WTC11 (cell line): ENCODE measurements around the gene PDHB. TPM values are rescaled to one million over a fixed set of nuclear protein-coding genes. Genes with fewer than 3 reads are reported as not detected.

Source experiments
- ATAC-seq: fragments of 200-7000 bp; cut with Tn5 transposase; 2 replicates; pipeline ENCODE4 v1.10.0; 2021; ENCODE audit warnings: mild to moderate bottlenecking, moderate library complexity
- CTCF ChIA-PET: fragments of 300-600 bp; sonication (Branson Sonifier 250); formaldehyde crosslinking; loops from one replicate; lab custom pipeline; 2021; ENCODE audit warnings: antibody characterized with exemption; lab: Charles Lee
- POLR2A ChIA-PET: fragments of 350-600 bp; sonication (Branson Sonifier 250); formaldehyde crosslinking; loops from one replicate; lab custom pipeline; 2021; ENCODE audit warnings: antibody characterized with exemption; lab: Charles Lee
- DNase-seq: peaks from one replicate; pipeline ENCODE4 v3.0.0; 2021; ENCODE audit warnings: low spot score
- H3K27ac Mint-ChIP-seq: 2 replicates; pipeline ENCODE4 v1.8.0; 2021; ENCODE audit warnings: mixed read lengths
- H3K27me3 Mint-ChIP-seq: 2 replicates; pipeline ENCODE4 v1.8.0; 2021; ENCODE audit warnings: low read depth, mild to moderate bottlenecking, moderate library complexity, mixed read lengths
- H3K36me3 Mint-ChIP-seq: 2 replicates; pipeline ENCODE4 v1.8.0; 2021; ENCODE audit warnings: mixed read lengths
- H3K4me1 Mint-ChIP-seq: 2 replicates; pipeline ENCODE4 v1.8.0; 2022; ENCODE audit warnings: mixed read lengths
- H3K4me3 Mint-ChIP-seq: 2 replicates; pipeline ENCODE4 v1.8.0; 2021; ENCODE audit warnings: mild to moderate bottlenecking, moderate library complexity, mixed read lengths
- H3K9me3 Mint-ChIP-seq: 2 replicates; pipeline ENCODE4 v1.8.0; 2021; ENCODE audit warnings: mixed read lengths
- AR ChIP-seq: fragments of 250-450 bp; sonication (Bioruptor Pico); IDR thresholded peaks from 2 replicates; pipeline ENCODE4 v1.9.0; 2021; ENCODE audit warnings: mild to moderate bottlenecking
- ATF1 ChIP-seq: sonication (generic); formaldehyde crosslinking; IDR thresholded peaks from 2 replicates; pipeline ENCODE4 v1.8.1; 2023; ENCODE audit warnings: mild to moderate bottlenecking, moderate library complexity, missing genetic modification reagents
- ATF3 ChIP-seq: sonication (generic); formaldehyde crosslinking; conservative IDR thresholded peaks from 2 replicates; pipeline ENCODE4 v1.8.1; 2022; ENCODE audit warnings: mild to moderate bottlenecking, missing genetic modification reagents
- CBFB ChIP-seq: sonication (generic); formaldehyde crosslinking; IDR thresholded peaks from 2 replicates; pipeline ENCODE4 v1.8.1; 2022; ENCODE audit warnings: mild to moderate bottlenecking, low read depth, missing genetic modification reagents
- CREB1 ChIP-seq: sonication (generic); formaldehyde crosslinking; IDR thresholded peaks from 2 replicates; pipeline ENCODE4 v1.8.0; 2023; ENCODE audit warnings: mild to moderate bottlenecking, missing genetic modification reagents
- CTCF ChIP-seq: fragments of 200-600 bp; IDR thresholded peaks from 2 replicates; pipeline ENCODE4 v1.8.0; 2022; ENCODE audit warnings: antibody characterized with exemption
- EMX1 ChIP-seq: fragments of 250-450 bp; sonication (Bioruptor Pico); IDR thresholded peaks from 2 replicates; pipeline ENCODE4 v1.8.0; 2021; ENCODE audit warnings: mild to moderate bottlenecking
- ERG ChIP-seq: fragments of 250-450 bp; sonication (Bioruptor Pico); IDR thresholded peaks from 2 replicates; pipeline ENCODE4 v1.8.0; 2021; ENCODE audit warnings: mild to moderate bottlenecking
- IRF2 ChIP-seq: sonication (generic); formaldehyde crosslinking; IDR thresholded peaks from 2 replicates; pipeline ENCODE4 v1.8.0; 2022; ENCODE audit warnings: low read depth, missing genetic modification reagents, borderline replicate concordance
- JUN ChIP-seq: sonication (generic); formaldehyde crosslinking; IDR thresholded peaks from 2 replicates; pipeline ENCODE4 v1.8.0; 2023; ENCODE audit warnings: mild to moderate bottlenecking, missing genetic modification reagents
- NFE2L1 ChIP-seq: sonication (generic); formaldehyde crosslinking; IDR thresholded peaks from 2 replicates; pipeline ENCODE4 v1.8.1; 2023; ENCODE audit warnings: missing genetic modification reagents
- NR3C1 ChIP-seq: sonication (generic); formaldehyde crosslinking; conservative IDR thresholded peaks from 2 replicates; pipeline ENCODE4 v1.8.1; 2023; ENCODE audit warnings: low read depth, mild to moderate bottlenecking, missing genetic modification reagents
- TEAD1 ChIP-seq: sonication (generic); formaldehyde crosslinking; IDR thresholded peaks from 2 replicates; pipeline ENCODE4 v1.8.0; 2022; ENCODE audit warnings: mild to moderate bottlenecking, missing genetic modification reagents
- TEAD4 ChIP-seq: sonication (generic); formaldehyde crosslinking; IDR thresholded peaks from 2 replicates; pipeline ENCODE4 v1.8.0; 2022; ENCODE audit warnings: mild to moderate bottlenecking, missing genetic modification reagents
- ZBTB21 ChIP-seq: sonication (generic); formaldehyde crosslinking; IDR thresholded peaks from 2 replicates; pipeline ENCODE4 v1.8.1; 2023; ENCODE audit warnings: mild to moderate bottlenecking, missing genetic modification reagents, borderline replicate concordance
- ZNF219 ChIP-seq: sonication (generic); formaldehyde crosslinking; IDR thresholded peaks from 2 replicates; pipeline ENCODE4 v1.8.0; 2023; ENCODE audit warnings: missing genetic modification reagents, mild to moderate bottlenecking, borderline replicate concordance
- ZNF317 ChIP-seq: sonication (generic); formaldehyde crosslinking; IDR thresholded peaks from 2 replicates; pipeline ENCODE4 v1.8.1; 2023; ENCODE audit warnings: low read depth, mild to moderate bottlenecking, moderate library complexity, missing genetic modification reagents, borderline replicate concordance
- ZNF416 ChIP-seq: fragments of 250-450 bp; sonication (Bioruptor Pico); IDR thresholded peaks from 2 replicates; pipeline ENCODE4 v1.9.0; 2021; ENCODE audit warnings: mild to moderate bottlenecking, inconsistent platforms
- ZNF671 ChIP-seq: fragments of 250-450 bp; sonication (Bioruptor Pico); IDR thresholded peaks from 2 replicates; pipeline ENCODE4 v1.8.0; 2021; ENCODE audit warnings: mild to moderate bottlenecking
- total RNA-seq: library from RNA; stranded (reverse); gene quantifications from 3 replicates; pipeline ENCODE4 v1.2.3, GENCODE V29; 2021

The PDHB gene
- total RNA-seq, 1 experiment from 2014 or later: 131 TPM

- no peak overlapping the region for H3K4me3 Mint-ChIP-seq
- no peak for DNase-seq
- ChIA-PET POLR2A (no interaction called here), CTCF (interaction anchor here (0.6 to 1.2 kb wide), 2 partner anchors 24 to 165 kb away, joined by 5 read pairs; partner anchors contain the start of gene KCTD6)
- H3K27ac Mint-ChIP-seq: no peak overlapping the region
- no peaks in the 10 kb centered on the region for H3K36me3 Mint-ChIP-seq
- no peaks in the 10 kb centered on the region for H3K27me3 Mint-ChIP-seq
- ATAC-seq: no peak
- H3K4me1 Mint-ChIP-seq: peaks cover 32% of the 10 kb centered on the region
- no peaks in the 10 kb centered on the region for H3K9me3 Mint-ChIP-seq
- TF ChIP-seq IRF2: no peak
- TF ChIP-seq ZNF671: no peak
- TF ChIP-seq ATF3 (CRISPR knock-in tag): no peak
- no peak for TF ChIP-seq ERG (CRISPR knock-in tag)
- no peak for TF ChIP-seq CTCF
- TF ChIP-seq ATF1 (CRISPR knock-in tag): no peak
- no peak for TF ChIP-seq CBFB (CRISPR knock-in tag)
- no peak for TF ChIP-seq ZNF416 (CRISPR knock-in tag)
- TF ChIP-seq ZNF219: no peak
- no peak for TF ChIP-seq JUN (CRISPR knock-in tag)
- TF ChIP-seq ZNF317: no peak
- TF ChIP-seq, all 79 proteins: peak for 0
Measured at GRCh38 chr3:58466899-58467563, 33.4 kb upstream of the PDHB start.

- no peak overlapping the region for H3K27ac Mint-ChIP-seq
- ATAC-seq (no peak), DNase-seq (no peak)
- ChIA-PET CTCF (no interaction called here), POLR2A (interaction anchor here (0.5 kb wide), 1 partner anchor 93 kb away, joined by 4 read pairs; no protein-coding TSS in a partner anchor)
- no peak overlapping the region for H3K4me3 Mint-ChIP-seq
- TF ChIP-seq AR (CRISPR knock-in tag) (no peak), ATF1 (CRISPR knock-in tag) (no peak), NR3C1 (CRISPR knock-in tag) (no peak), JUN (CRISPR knock-in tag) (no peak), CREB1 (CRISPR knock-in tag) (no peak), TEAD4 (CRISPR knock-in tag) (no peak), NFE2L1 (CRISPR knock-in tag) (no peak), TEAD1 (CRISPR knock-in tag) (no peak), EMX1 (CRISPR knock-in tag) (no peak), ZBTB21 (CRISPR knock-in tag) (no peak)
- H3K4me1 Mint-ChIP-seq: peaks cover 15% of the 10 kb centered on the region
- no peaks in the 10 kb centered on the region for H3K27me3 Mint-ChIP-seq
- no peaks in the 10 kb centered on the region for H3K36me3 Mint-ChIP-seq
- H3K9me3 Mint-ChIP-seq: no peaks in the 10 kb centered on the region
Measured at GRCh38 chr3:58464866-58465265, 31.2 kb upstream of the PDHB start.
